Tibial nerve (tissue), 4 donors: ENCODE measurements around the gene HNRNPM. TPM values are rescaled to one million over a fixed set of nuclear protein-coding genes. Genes with fewer than 3 reads are reported as not detected.

Experiments used
- DNase-seq, 2 donors: peaks; one replicate each; pipeline ENCODE4 v3.0.0-alpha.2; 2019; ENCODE audit warnings: low spot score in 2 of 2
- H3K27ac ChIP-seq, 4 donors: fragments of 200-600 bp; sonication (generic) in 3 of 4; one replicate each; pipeline ENCODE4 v1.5.1; 2017 to 2019; ENCODE audit warnings: mild to moderate bottlenecking in 1 of 4
- H3K27me3 ChIP-seq, 2 donors: fragments of 200-600 bp; sonication (generic) in 1 of 2; one replicate each; pipeline versions ENCODE4 v1.5.1 to v1.6.0; 2017 to 2019
- H3K36me3 ChIP-seq, 3 donors: fragments of 200-600 bp; sonication (generic); one replicate each; pipeline ENCODE4 v1.5.1; 2018 to 2019
- H3K4me1 ChIP-seq, 4 donors: fragments of 200-600 bp; sonication (generic) in 3 of 4; one replicate each; pipeline ENCODE4 v1.5.1; 2017 to 2019
- H3K4me3 ChIP-seq, 4 donors: fragments of 200-600 bp; sonication (generic) in 3 of 4; one replicate each; pipeline ENCODE4 v1.5.1; 2017 to 2019; ENCODE audit warnings: mild to moderate bottlenecking in 1 of 4, moderate library complexity in 1 of 4
- H3K9me3 ChIP-seq, 4 donors: fragments of 200-600 bp; sonication (generic) in 3 of 4; one replicate each; pipeline ENCODE4 v1.5.1; 2017 to 2019
- EP300 ChIP-seq, 2 donors: sonication (generic); formaldehyde crosslinking; IDR thresholded peaks; one replicate each; pipeline ENCODE4 v1.6.1; 2017; ENCODE audit warnings: antibody characterized with exemption in 2 of 2, mild to moderate bottlenecking in 1 of 2
- POLR2A ChIP-seq, 2 donors: fragments of 450-650 bp; IDR thresholded peaks; one replicate each; pipeline ENCODE4 v1.6.1; 2017; ENCODE audit warnings: antibody characterized with exemption in 2 of 2, mild to moderate bottlenecking in 2 of 2, moderate library complexity in 2 of 2
- WGBS, 2 donors: methylation state at CpG; one replicate each; pipeline ENCODE4 v1.1.5; 2018; 5-methylcytosine and 5-hydroxymethylcytosine counted together
- total RNA-seq, 4 donors: library from RNA; depleted of rRNA; stranded (reverse); fragments of >200 nt; gene quantifications; one replicate each; pipeline ENCODE4 v1.1.0, GENCODE V29; 2016
- TF ChIP-seq, protein P1 (sequence below), 5 experiments: fragments of 200-600 bp in 3 of 5; fragments of 450-650 bp in 2 of 5; sonication (generic) in 3 of 5; IDR thresholded peaks; one replicate each; pipeline ENCODE4 v1.5.1; 2016 to 2019; ENCODE audit warnings: antibody characterized with exemption in 5 of 5, mild to moderate bottlenecking in 3 of 5, moderate library complexity in 2 of 5

The HNRNPM gene
- total RNA-seq, 4 donors from 2014 or later = 139 to 251 (median 164) TPM

GRCh38 chr19:8489561-8490394 is 45.0 kb downstream of the HNRNPM start:
- no peak overlapping the region for H3K27ac ChIP-seq
- H3K9me3 ChIP-seq = no peaks in the 10 kb centered on the region
- DNase-seq = no peak
- peaks cover 0 to 16% (median 3%) of the 10 kb centered on the region in 4 donors for H3K4me1 ChIP-seq
- 76 to 84% methylated on average over 20 to 23 of the region's 25 CpGs for WGBS, 2 donors
- H3K4me3 ChIP-seq = no peak overlapping the region
- H3K27me3 ChIP-seq = no peaks in the 10 kb centered on the region
- peaks cover 5 to 76% (median 30%) of the 10 kb centered on the region in 3 donors for H3K36me3 ChIP-seq
- TF ChIP-seq, protein P1, sequence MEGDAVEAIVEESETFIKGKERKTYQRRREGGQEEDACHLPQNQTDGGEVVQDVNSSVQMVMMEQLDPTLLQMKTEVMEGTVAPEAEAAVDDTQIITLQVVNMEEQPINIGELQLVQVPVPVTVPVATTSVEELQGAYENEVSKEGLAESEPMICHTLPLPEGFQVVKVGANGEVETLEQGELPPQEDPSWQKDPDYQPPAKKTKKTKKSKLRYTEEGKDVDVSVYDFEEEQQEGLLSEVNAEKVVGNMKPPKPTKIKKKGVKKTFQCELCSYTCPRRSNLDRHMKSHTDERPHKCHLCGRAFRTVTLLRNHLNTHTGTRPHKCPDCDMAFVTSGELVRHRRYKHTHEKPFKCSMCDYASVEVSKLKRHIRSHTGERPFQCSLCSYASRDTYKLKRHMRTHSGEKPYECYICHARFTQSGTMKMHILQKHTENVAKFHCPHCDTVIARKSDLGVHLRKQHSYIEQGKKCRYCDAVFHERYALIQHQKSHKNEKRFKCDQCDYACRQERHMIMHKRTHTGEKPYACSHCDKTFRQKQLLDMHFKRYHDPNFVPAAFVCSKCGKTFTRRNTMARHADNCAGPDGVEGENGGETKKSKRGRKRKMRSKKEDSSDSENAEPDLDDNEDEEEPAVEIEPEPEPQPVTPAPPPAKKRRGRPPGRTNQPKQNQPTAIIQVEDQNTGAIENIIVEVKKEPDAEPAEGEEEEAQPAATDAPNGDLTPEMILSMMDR (IDR thresholded peaks at IDR 0.05) = no peak
- no peak for TF ChIP-seq POLR2A (IDR thresholded peaks at IDR 0.05)
- TF ChIP-seq EP300 (IDR thresholded peaks at IDR 0.05) = no peak

GRCh38 chr19:8490395-8490760 is 45.6 kb downstream of the HNRNPM start:
- H3K4me3 ChIP-seq = no peak overlapping the region
- WGBS, 2 donors = 89% methylated on average over 21 to 23 of the region's 24 CpGs
- TF ChIP-seq EP300 (IDR thresholded peaks at IDR 0.05) = no peak
- TF ChIP-seq POLR2A (IDR thresholded peaks at IDR 0.05) = no peak
- TF ChIP-seq, protein P1 (IDR thresholded peaks at IDR 0.05) = no peak
- H3K9me3 ChIP-seq = no peaks in the 10 kb centered on the region
- H3K36me3 ChIP-seq = peaks cover 3 to 70% (median 27%) of the 10 kb centered on the region in 3 donors
- H3K27me3 ChIP-seq = no peaks in the 10 kb centered on the region
- peaks cover 0 to 10% (median 3%) of the 10 kb centered on the region in 4 donors for H3K4me1 ChIP-seq
- no peak for DNase-seq
- H3K27ac ChIP-seq = no peak overlapping the region

- WGBS, 2 donors = 75 to 84% methylated on average over 12 of the region's 12 CpGs
- no peaks in the 10 kb centered on the region for H3K27me3 ChIP-seq
- no peak overlapping the region for H3K4me3 ChIP-seq
These were observed 46.1 kb downstream of the HNRNPM start for GRCh38 chr19:8490873-8491272.

DNA sequence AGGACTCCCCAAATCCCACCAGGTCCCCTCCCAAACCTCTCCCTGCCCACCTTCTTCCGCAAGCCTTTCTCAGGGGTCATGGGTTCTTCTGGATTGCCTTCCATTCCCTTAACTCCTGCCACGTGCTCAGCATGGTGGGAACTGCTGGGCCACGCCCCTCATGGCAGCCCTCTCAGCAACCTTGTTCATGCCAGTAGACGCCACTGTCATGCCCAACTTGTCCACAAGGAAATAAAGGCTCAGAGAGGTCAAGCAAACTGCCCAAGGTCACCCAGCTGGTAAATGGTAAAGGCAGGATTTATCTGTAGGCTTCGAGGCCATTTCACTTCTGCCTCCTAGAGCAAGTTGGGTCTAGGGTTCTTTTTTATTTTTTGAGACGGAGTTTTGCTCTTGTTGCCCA is 46.8 kb downstream of the HNRNPM start:
- TF ChIP-seq, protein P1 (IDR thresholded peaks at IDR 0.05) = no peak
- no peak for TF ChIP-seq POLR2A (IDR thresholded peaks at IDR 0.05)
- TF ChIP-seq EP300 (IDR thresholded peaks at IDR 0.05) = no peak
- no peak overlapping the region for H3K27ac ChIP-seq
- no peaks in the 10 kb centered on the region for H3K27me3 ChIP-seq
- peaks cover 0 to 58% (median 15%) of the 10 kb centered on the region in 3 donors for H3K36me3 ChIP-seq
- DNase-seq = no peak
- 77 to 85% methylated on average over 6 of the region's 6 CpGs for WGBS, 2 donors
- peaks cover 0 to 10% (median 3%) of the 10 kb centered on the region in 4 donors for H3K4me1 ChIP-seq
- no peak overlapping the region for H3K4me3 ChIP-seq
- H3K9me3 ChIP-seq = no peaks in the 10 kb centered on the region

More at GRCh38 chr19:8490873-8491272, 46.1 kb downstream of the HNRNPM start:
- TF ChIP-seq, protein P1 (IDR thresholded peaks at IDR 0.05) = no peak
- TF ChIP-seq EP300 (IDR thresholded peaks at IDR 0.05) (no peak), POLR2A (IDR thresholded peaks at IDR 0.05) (no peak)
- DNase-seq = no peak
- peaks cover 0 to 10% (median 3%) of the 10 kb centered on the region in 4 donors for H3K4me1 ChIP-seq
- H3K27ac ChIP-seq = no peak overlapping the region
- H3K36me3 ChIP-seq = peaks cover 3 to 65% (median 22%) of the 10 kb centered on the region in 3 donors
- H3K9me3 ChIP-seq = no peaks in the 10 kb centered on the region

GRCh38 chr19:8494158-8494557 is 49.4 kb downstream of the HNRNPM start:
- no peak for TF ChIP-seq POLR2A (IDR thresholded peaks at IDR 0.05)
- no peak for TF ChIP-seq EP300 (IDR thresholded peaks at IDR 0.05)
- TF ChIP-seq, protein P1 (IDR thresholded peaks at IDR 0.05) = no peak
- H3K27ac ChIP-seq = no peak overlapping the region
- no peak for DNase-seq
- peaks cover 0 to 32% (median 0%) of the 10 kb centered on the region in 3 donors for H3K36me3 ChIP-seq
- WGBS, 2 donors = 48 to 63% methylated on average over 7 of the region's 7 CpGs
- H3K4me1 ChIP-seq = no peaks in the 10 kb centered on the region
- H3K4me3 ChIP-seq = no peak overlapping the region
- H3K9me3 ChIP-seq = no peaks in the 10 kb centered on the region
- no peaks in the 10 kb centered on the region for H3K27me3 ChIP-seq
